ENCODE results near the gene UGT1A1.

The UGT1A1 gene

GRCh38 chr2:233792720-233793119 is 32.6 kb downstream of the UGT1A1 start:
- no peak overlapping the region for H3K4me3 ChIP-seq (ENCODE audit: low read depth, low read length)
- no peak for DNase-seq (ENCODE audit: low read depth)

GRCh38 chr2:233793465-233794127 is 33.5 kb downstream of the UGT1A1 start:
- no peak overlapping the region for H3K4me3 ChIP-seq (ENCODE audit: low read depth, low read length)
- no peak for DNase-seq (ENCODE audit: low read depth)

GRCh38 chr2:233794128-233794658 is 34.1 kb downstream of the UGT1A1 start:
- DNase-seq (ENCODE audit: low read depth): no peak
- H3K4me3 ChIP-seq (ENCODE audit: low read depth, low read length): no peak overlapping the region

- H3K4me3 ChIP-seq (ENCODE audit: low read depth, low read length): no peak overlapping the region
- DNase-seq (ENCODE audit: low read depth): no peak
Measured at GRCh38 chr2:233795735-233796171, 35.7 kb downstream of the UGT1A1 start.

- DNase-seq (ENCODE audit: low read depth): no peak
- H3K4me3 ChIP-seq (ENCODE audit: low read depth, low read length): no peak overlapping the region
Measured at GRCh38 chr2:233796254-233796653, 36.2 kb downstream of the UGT1A1 start.

GRCh38 chr2:233798335-233799086 is 38.4 kb downstream of the UGT1A1 start:
- DNase-seq (ENCODE audit: low read depth): no peak
- no peak overlapping the region for H3K4me3 ChIP-seq (ENCODE audit: low read depth, low read length)

- DNase-seq (ENCODE audit: low read depth): no peak
- no peak overlapping the region for H3K4me3 ChIP-seq (ENCODE audit: low read depth, low read length)
Measured at GRCh38 chr2:233799087-233799665, 39.1 kb downstream of the UGT1A1 start.

- H3K4me3 ChIP-seq (ENCODE audit: low read depth, low read length): no peak overlapping the region
- DNase-seq (ENCODE audit: low read depth): no peak
Measured at GRCh38 chr2:233799716-233800115, 39.6 kb downstream of the UGT1A1 start.

GRCh38 chr2:233800208-233800607 is 40.1 kb downstream of the UGT1A1 start:
- no peak for DNase-seq (ENCODE audit: low read depth)
- H3K4me3 ChIP-seq (ENCODE audit: low read depth, low read length): no peak overlapping the region

- H3K4me3 ChIP-seq (ENCODE audit: low read depth, low read length): no peak overlapping the region
- no peak for DNase-seq (ENCODE audit: low read depth)
Measured at GRCh38 chr2:233801357-233802131, 41.5 kb downstream of the UGT1A1 start.

- H3K4me3 ChIP-seq (ENCODE audit: low read depth, low read length): no peak overlapping the region
- DNase-seq (ENCODE audit: low read depth): no peak
Measured at GRCh38 chr2:233802132-233802815, 42.2 kb downstream of the UGT1A1 start.

GRCh38 chr2:233803292-233803911 is 43.3 kb downstream of the UGT1A1 start:
- H3K4me3 ChIP-seq (ENCODE audit: low read depth, low read length): no peak overlapping the region

GRCh38 chr2:233803994-233804393 is 43.9 kb downstream of the UGT1A1 start:
- no peak for DNase-seq (ENCODE audit: low read depth)
- H3K4me3 ChIP-seq (ENCODE audit: low read depth, low read length): no peak overlapping the region

More at GRCh38 chr2:233803292-233803911, 43.3 kb downstream of the UGT1A1 start:
- DNase-seq (ENCODE audit: low read depth): no peak

- H3K4me3 ChIP-seq (ENCODE audit: low read depth, low read length): no peak overlapping the region
- no peak for DNase-seq (ENCODE audit: low read depth)
Measured at GRCh38 chr2:233807215-233807865, 47.3 kb downstream of the UGT1A1 start.

GRCh38 chr2:233807966-233808935 is 48.2 kb downstream of the UGT1A1 start:
- no peak for DNase-seq (ENCODE audit: low read depth)
- H3K4me3 ChIP-seq (ENCODE audit: low read depth, low read length): no peak overlapping the region

GRCh38 chr2:233810385-233810784 is 50.3 kb downstream of the UGT1A1 start:
- DNase-seq (ENCODE audit: low read depth): no peak
- no peak overlapping the region for H3K4me3 ChIP-seq (ENCODE audit: low read depth, low read length)

GRCh38 chr2:233811087-233811486 is 51.0 kb downstream of the UGT1A1 start:
- no peak for DNase-seq (ENCODE audit: low read depth)
- no peak overlapping the region for H3K4me3 ChIP-seq (ENCODE audit: low read depth, low read length)

All from skeletal muscle cell (primary cell).